Adipocyte (in vitro differentiated cells): ENCODE measurements around the gene HMGCS1.

Experiments
- DNase-seq: peaks from one replicate; pipeline ENCODE4 v3.0.0-alpha.2; 2015; ENCODE audit warnings: low read depth
- H3K27me3 ChIP-seq: replicated peaks from 2 replicates; pipeline ENCODE4 v1.7.0; 2013; ENCODE audit warnings: mild to moderate bottlenecking, low read length, moderate library complexity; ENCODE audit not compliant: control insufficient read depth, insufficient read depth
- H3K36me3 ChIP-seq: 2 replicates; pipeline ENCODE4 v1.7.0; 2013; ENCODE audit warnings: low read length, mild to moderate bottlenecking, moderate library complexity; ENCODE audit not compliant: control insufficient read depth, insufficient read depth, severe bottlenecking
- H3K4me1 ChIP-seq: 2 replicates; pipeline ENCODE4 v1.7.0; 2013; ENCODE audit warnings: mild to moderate bottlenecking, low read length, moderate library complexity; ENCODE audit not compliant: control insufficient read depth, insufficient read depth
- H3K4me3 ChIP-seq: 2 replicates; pipeline ENCODE4 v1.7.0; 2013; ENCODE audit warnings: mild to moderate bottlenecking, low read length, moderate library complexity
- H3K9ac ChIP-seq: 2 replicates; pipeline ENCODE4 v1.7.0; 2013; ENCODE audit warnings: mild to moderate bottlenecking, low read length, moderate library complexity
- H3K9me3 ChIP-seq: 2 replicates; pipeline ENCODE4 v1.7.0; 2013; ENCODE audit warnings: mild to moderate bottlenecking, low read length, moderate library complexity; ENCODE audit not compliant: control insufficient read depth

Gene HMGCS1

GRCh38 chr5:43242196-43242595, 71.0 kb downstream of the HMGCS1 start:
- Histone ChIP-seq H3K9ac (no peak overlapping the region), H3K27me3 (no peaks in the 10 kb centered on the region), H3K4me1 (no peaks in the 10 kb centered on the region), H3K36me3 (no peaks in the 10 kb centered on the region), H3K4me3 (no peak overlapping the region), H3K9me3 (no peaks in the 10 kb centered on the region)
- no peak for DNase-seq
